SK-N-SH (cell line): Measurements from ENCODE around the gene MBD2. TPM values are rescaled to one million over a fixed set of nuclear protein-coding genes. Genes with fewer than 3 reads are reported as not detected.

Experiments
- CTCF ChIA-PET: fragments of 300-600, 350-600 bp; formaldehyde crosslinking; extraction: SDS; loops from one replicate; lab custom pipeline; 2021; lab: Yijun Ruan, JAX
- POLR2A ChIA-PET: fragments of 350-600 bp; sonication (Branson Sonifier 250); formaldehyde crosslinking; extraction: SDS; loops from one replicate; lab custom pipeline; 2020; ENCODE audit warnings: antibody characterized with exemption, inconsistent platforms; lab: Yijun Ruan, JAX
- DNase-seq: peaks from one replicate; pipeline ENCODE4 v3.0.0; 2012
- H2AFZ ChIP-seq: fragments of 200-600 bp; sonication (generic); 2 replicates; pipeline ENCODE4 v1.8.1; 2016; ENCODE audit warnings: antibody characterized with exemption, mild to moderate bottlenecking, low read depth
- H3F3A ChIP-seq: fragments of 200-600 bp; sonication (generic); replicated peaks from 2 replicates; pipeline ENCODE3; 2016; ENCODE audit warnings: antibody characterized with exemption, mild to moderate bottlenecking; ENCODE audit not compliant: insufficient read depth
- H3K27ac ChIP-seq, 2 experiments: fragments of 200-500 bp in 1 of 2; fragments of 200-600 bp in 1 of 2; sonication (Bioruptor generic) in 1 of 2; sonication (generic), shearing (Covaris generic) in 1 of 2; 2 replicates each; pipeline versions ENCODE4 v1.5.1 to v1.6.1; 2014 to 2016; ENCODE audit warnings: low read depth in 2 of 2, inconsistent platforms in 1 of 2, low read length in 1 of 2, mild to moderate bottlenecking in 1 of 2, mixed read lengths in 1 of 2
- H3K27me3 ChIP-seq: fragments of 200-600 bp; sonication (generic), shearing (Covaris generic); 2 replicates; pipeline ENCODE4 v1.6.1; 2016; ENCODE audit warnings: mixed run types; ENCODE audit not compliant: insufficient read depth
- H3K36me3 ChIP-seq, 2 experiments: fragments of 200-500 bp in 1 of 2; fragments of 200-600 bp in 1 of 2; sonication (Bioruptor generic) in 1 of 2; sonication (generic) in 1 of 2; replicated peaks in 1 of 2; 2 replicates each; pipeline versions ENCODE3 to v1.5.1; 2014 to 2016; ENCODE audit warnings: low read length in 1 of 2, mild to moderate bottlenecking in 1 of 2; ENCODE audit not compliant: insufficient read depth in 2 of 2, control insufficient read depth in 1 of 2
- H3K4me1 ChIP-seq, 2 experiments: fragments of 200-500 bp in 1 of 2; fragments of 200-600 bp in 1 of 2; sonication (Bioruptor generic) in 1 of 2; sonication (generic), shearing (Covaris generic) in 1 of 2; 2 replicates each; pipeline versions ENCODE4 v1.5.1 to v1.6.1; 2014 to 2016; ENCODE audit warnings: low read depth in 1 of 2, low read length in 1 of 2, mixed run types in 1 of 2; ENCODE audit not compliant: insufficient read depth in 2 of 2, control insufficient read depth in 1 of 2
- H3K4me2 ChIP-seq: fragments of 200-600 bp; sonication (generic), shearing (Covaris generic); 2 replicates; pipeline ENCODE4 v1.6.1; 2017; ENCODE audit warnings: mixed run types
- H3K4me3 ChIP-seq, 2 experiments: fragments of 200-500 bp in 1 of 2; fragments of 200-600 bp in 1 of 2; sonication (Bioruptor generic) in 1 of 2; sonication (generic), shearing (Covaris generic) in 1 of 2; 2 replicates each; pipeline versions ENCODE4 v1.5.1 to v1.8.1; 2014 to 2016; ENCODE audit warnings: low read depth in 2 of 2, inconsistent platforms in 1 of 2, low read length in 1 of 2, mild to moderate bottlenecking in 1 of 2, mixed read lengths in 1 of 2, moderate library complexity in 1 of 2
- H3K79me2 ChIP-seq: fragments of 200-600 bp; sonication (generic); 2 replicates; pipeline ENCODE4 v1.8.1; 2017; ENCODE audit warnings: mild to moderate bottlenecking; ENCODE audit not compliant: insufficient read depth
- H3K9ac ChIP-seq: fragments of 200-600 bp; sonication (generic); 2 replicates; pipeline ENCODE4 v1.6.1; 2017; ENCODE audit warnings: mixed run types
- H3K9me2 ChIP-seq: fragments of 200-600 bp; sonication (generic); 2 replicates; pipeline ENCODE4 v1.6.1; 2017; ENCODE audit warnings: mixed run types
- H3K9me3 ChIP-seq: fragments of 200-600 bp; sonication (generic); 2 replicates; pipeline ENCODE4 v1.6.1; 2017; ENCODE audit warnings: mixed run types, mild to moderate bottlenecking, moderate library complexity
- H4K20me1 ChIP-seq: fragments of 200-600 bp; sonication (generic); 2 replicates; pipeline ENCODE4 v1.6.1; 2017; ENCODE audit warnings: mild to moderate bottlenecking, mixed run types; ENCODE audit not compliant: insufficient read depth
- CHD2 ChIP-seq: fragments of 150-350 bp; IDR thresholded peaks from 2 replicates; pipeline ENCODE4 v1.6.1; 2018; ENCODE audit warnings: low read length; ENCODE audit not compliant: partially characterized antibody
- CTCF ChIP-seq: fragments of 200-600 bp; sonication (generic); IDR thresholded peaks from 2 replicates; pipeline ENCODE4 v1.6.1; 2017; ENCODE audit warnings: antibody characterized with exemption, mild to moderate bottlenecking, moderate library complexity
- EP300 ChIP-seq, 2 experiments: IDR thresholded peaks; 2 replicates each; pipeline versions ENCODE4 v1.4.0 to v1.6.1; 2012; ENCODE audit warnings: borderline replicate concordance in 1 of 2, low read depth in 1 of 2, low read length in 1 of 2
- FOSL2 ChIP-seq: IDR thresholded peaks from 2 replicates; pipeline ENCODE4 v1.4.0; 2012; ENCODE audit warnings: low read depth, mild to moderate bottlenecking, moderate library complexity, borderline replicate concordance
- FOXM1 ChIP-seq: IDR thresholded peaks from 2 replicates; pipeline ENCODE4 v1.4.0; 2012; ENCODE audit warnings: low read depth, mild to moderate bottlenecking
- GATA2 ChIP-seq: sonication (generic); formaldehyde crosslinking; IDR thresholded peaks from 2 replicates; pipeline ENCODE4 v1.5.0; 2020; ENCODE audit warnings: mild to moderate bottlenecking, missing genetic modification reagents
- JUND ChIP-seq: IDR thresholded peaks from 2 replicates; pipeline ENCODE4 v1.4.0; 2012
- MAX ChIP-seq: IDR thresholded peaks from 2 replicates; pipeline ENCODE4 v1.4.0; 2012; ENCODE audit warnings: low read depth
- MEF2A ChIP-seq: IDR thresholded peaks from 2 replicates; pipeline ENCODE4 v1.4.0; 2012; ENCODE audit warnings: low read depth, borderline replicate concordance
- MXI1 ChIP-seq: IDR thresholded peaks from 2 replicates; pipeline ENCODE4 v1.6.1; 2012; ENCODE audit warnings: mild to moderate bottlenecking, low read depth, low read length, improper control_type of control experiment
- NFIC ChIP-seq: IDR thresholded peaks from 2 replicates; pipeline ENCODE4 v1.4.0; 2012; ENCODE audit warnings: borderline replicate concordance
- NRF1 ChIP-seq: IDR thresholded peaks from 2 replicates; pipeline ENCODE4 v1.6.1; 2012; ENCODE audit warnings: low read depth, mild to moderate bottlenecking, low read length
- POLR2AphosphoS5 ChIP-seq: IDR thresholded peaks from 2 replicates; pipeline ENCODE4 v1.6.1; 2012; ENCODE audit warnings: low read depth, low read length
- RAD21 ChIP-seq: IDR thresholded peaks from 2 replicates; pipeline ENCODE4 v1.6.1; 2012; ENCODE audit warnings: mild to moderate bottlenecking, low read length
- RCOR1 ChIP-seq: fragments of 150-350 bp; IDR thresholded peaks from 2 replicates; pipeline ENCODE4 v1.6.1; 2017; ENCODE audit warnings: antibody characterized with exemption, low read length
- RXRA ChIP-seq: IDR thresholded peaks from 2 replicates; pipeline ENCODE4 v1.4.0; 2012; ENCODE audit warnings: low read depth, mild to moderate bottlenecking, borderline replicate concordance
- TCF12 ChIP-seq: IDR thresholded peaks from 2 replicates; pipeline ENCODE4 v1.4.0; 2012
- TEAD4 ChIP-seq: IDR thresholded peaks from 2 replicates; pipeline ENCODE4 v1.4.0; 2012; ENCODE audit warnings: mild to moderate bottlenecking, borderline replicate concordance; ENCODE audit not compliant: insufficient read depth
- YY1 ChIP-seq: IDR thresholded peaks from 2 replicates; pipeline ENCODE4 v1.4.0; 2012; ENCODE audit warnings: low read depth, mild to moderate bottlenecking
- WGBS: methylation state at CpG from one replicate; pipeline ENCODE4 v1.1.6; 2017; ENCODE audit warnings: low lambda C conversion rate; 5-methylcytosine and 5-hydroxymethylcytosine counted together
- polyA plus RNA-seq, 3 experiments: library from polyadenylated mRNA; depleted of rRNA; stranded (reverse); fragments of >200 nt; gene quantifications; 2 replicates each; pipeline ENCODE4 v1.2.3, GENCODE V29; 2012
- TF ChIP-seq, protein P1 (sequence below): IDR thresholded peaks from 2 replicates; pipeline ENCODE4 v1.4.0; 2012; ENCODE audit warnings: low read depth, borderline replicate concordance

The MBD2 gene
- polyA plus RNA-seq, 1 of the 3 experiments (the other 2 are of a cell fraction): 12.5 TPM

GRCh38 chr18:54150226-54150625, 74.2 kb downstream of the MBD2 start:
- no peaks in the 10 kb centered on the region for H4K20me1 ChIP-seq
- H2AFZ ChIP-seq: no peak overlapping the region
- H3K9ac ChIP-seq: no peak overlapping the region
- H3K4me3 ChIP-seq: no peak overlapping the region
- no peak for DNase-seq
- CTCF ChIA-PET: interaction anchor here (1.9 kb wide), 1 partner anchor 23 kb away, joined by 7 read pairs; no protein-coding TSS in a partner anchor
- H3K27ac ChIP-seq: peak overlapping the region in 1 of 2 experiments; percentile 80; a peak in 2 of 4 replicates
- peaks cover 36% of the 10 kb centered on the region for H3F3A ChIP-seq
- POLR2A ChIA-PET: no interaction called here
- no peaks in the 10 kb centered on the region for H3K9me3 ChIP-seq
- H3K36me3 ChIP-seq: peaks cover 22% of the 10 kb centered on the region in 2 experiments
- peaks cover 0 to 11% of the 10 kb centered on the region in 2 experiments; a peak in 1 of 4 replicates for H3K4me1 ChIP-seq
- 100% methylated on average over 7 of the region's 7 CpGs for WGBS
- H3K9me2 ChIP-seq: no peaks in the 10 kb centered on the region
- H3K4me2 ChIP-seq: no peak overlapping the region; the same call in 1 of the 2 replicates
- H3K79me2 ChIP-seq: no peaks in the 10 kb centered on the region
- H3K27me3 ChIP-seq: no peaks in the 10 kb centered on the region
- TF ChIP-seq RAD21 (no peak), YY1 (no peak), MXI1 (no peak), EP300 (IDR thresholded peaks at IDR 0.05; ENCODE audit: borderline replicate concordance in 1 of 2, low read depth in 1 of 2, low read length in 1 of 2) (no peak), NFIC (no peak), RXRA (no peak), GATA2 (CRISPR knock-in tag) (no peak), NRF1 (no peak)

GRCh38 chr18:54149078-54149697, 75.3 kb downstream of the MBD2 start:
- ChIA-PET POLR2A (no interaction called here), CTCF (interaction anchor here (1.0 kb wide), 1 partner anchor 20 kb away, joined by 3 read pairs; no protein-coding TSS in a partner anchor)
- Histone ChIP-seq H3K9ac (peak overlapping the region; percentile 6; the same call in 1 of the 2 replicates), H3F3A (peaks cover 36% of the 10 kb centered on the region), H3K27ac (peak overlapping the region; percentile 67 to 80; a peak in 3 of 4 replicates), H3K4me3 (no peak overlapping the region), H3K36me3 (peaks cover 14% of the 10 kb centered on the region in 2 experiments), H3K79me2 (no peaks in the 10 kb centered on the region), H2AFZ (no peak overlapping the region), H4K20me1 (no peaks in the 10 kb centered on the region), H3K9me3 (no peaks in the 10 kb centered on the region), H3K4me1 (peaks cover 0 to 11% of the 10 kb centered on the region in 2 experiments; a peak in 1 of 4 replicates), H3K4me2 (peak overlapping the region; percentile 49), H3K27me3 (no peaks in the 10 kb centered on the region), H3K9me2 (no peaks in the 10 kb centered on the region)
- TF ChIP-seq POLR2AphosphoS5: peak; percentile 45; the same call in 1 of the 2 replicates
- TF ChIP-seq EP300 (IDR thresholded peaks at IDR 0.05; ENCODE audit: borderline replicate concordance in 1 of 2, low read depth in 1 of 2, low read length in 1 of 2): peak in 1 of 2 experiments; percentile 82; a peak in 2 of 4 replicates
- TF ChIP-seq FOSL2: peak; percentile 95
- 0 out of 2 replicates have a peak, but pooled peaks have one; percentile 29 for TF ChIP-seq MEF2A
- TF ChIP-seq CTCF: no peak
- TF ChIP-seq FOXM1: 0 out of 2 replicates have a peak, but pooled peaks have one; percentile 22
- TF ChIP-seq, protein P1, sequence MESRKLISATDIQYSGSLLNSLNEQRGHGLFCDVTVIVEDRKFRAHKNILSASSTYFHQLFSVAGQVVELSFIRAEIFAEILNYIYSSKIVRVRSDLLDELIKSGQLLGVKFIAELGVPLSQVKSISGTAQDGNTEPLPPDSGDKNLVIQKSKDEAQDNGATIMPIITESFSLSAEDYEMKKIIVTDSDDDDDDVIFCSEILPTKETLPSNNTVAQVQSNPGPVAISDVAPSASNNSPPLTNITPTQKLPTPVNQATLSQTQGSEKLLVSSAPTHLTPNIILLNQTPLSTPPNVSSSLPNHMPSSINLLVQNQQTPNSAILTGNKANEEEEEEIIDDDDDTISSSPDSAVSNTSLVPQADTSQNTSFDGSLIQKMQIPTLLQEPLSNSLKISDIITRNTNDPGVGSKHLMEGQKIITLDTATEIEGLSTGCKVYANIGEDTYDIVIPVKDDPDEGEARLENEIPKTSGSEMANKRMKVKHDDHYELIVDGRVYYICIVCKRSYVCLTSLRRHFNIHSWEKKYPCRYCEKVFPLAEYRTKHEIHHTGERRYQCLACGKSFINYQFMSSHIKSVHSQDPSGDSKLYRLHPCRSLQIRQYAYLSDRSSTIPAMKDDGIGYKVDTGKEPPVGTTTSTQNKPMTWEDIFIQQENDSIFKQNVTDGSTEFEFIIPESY: peak; percentile 51; the same call in 1 of the 2 replicates
- TF ChIP-seq MAX: 0 out of 2 replicates have a peak, but pooled peaks have one; percentile 48
- peak; percentile 64 for TF ChIP-seq NFIC
- TF ChIP-seq RCOR1: no peak
- TF ChIP-seq CHD2: no peak
- TF ChIP-seq JUND: peak; percentile 91
- TF ChIP-seq RXRA: peak; percentile 85
- TF ChIP-seq TCF12: peak; percentile 81
- peak; percentile 85 for TF ChIP-seq TEAD4
- no peak for TF ChIP-seq RAD21
- 38% methylated on average over 3 of the region's 3 CpGs for WGBS
- DNase-seq: no peak
